Stimulated activated effector memory CD8-positive, alpha-beta T cell treated with anti-CD3 and anti-CD28 coated beads, Interleukin-12 subunit alpha, Interleukin-12 subunit beta, amount 100 ng/mL, for 72 hours (primary cell): ENCODE results near the gene SSTR1.

Experiments used
- ATAC-seq: fragments of 150-1000 bp; cut with Tn5 transposase; 2 replicates; pipeline ENCODE4 v1.10.0; 2021
- DNase-seq, 2 donors: peaks; one replicate each; pipeline ENCODE4 v3.0.0; 2021 to 2022; ENCODE audit warnings: low spot score in 2 of 2
- H3K27ac Mint-ChIP-seq: one replicate; pipeline ENCODE4 v1.8.0; 2022; ENCODE audit warnings: mild to moderate bottlenecking, mixed read lengths
- H3K36me3 Mint-ChIP-seq: one replicate; pipeline ENCODE4 v1.8.0; 2022; ENCODE audit warnings: mild to moderate bottlenecking, mixed read lengths
- H3K4me1 Mint-ChIP-seq: one replicate; pipeline ENCODE4 v1.8.0; 2022; ENCODE audit warnings: mixed read lengths
- H3K4me3 Mint-ChIP-seq: one replicate; pipeline ENCODE4 v1.8.0; 2022; ENCODE audit warnings: mild to moderate bottlenecking, mixed read lengths
- H3K9me3 Mint-ChIP-seq: one replicate; pipeline ENCODE4 v1.8.0; 2022; ENCODE audit warnings: mixed read lengths

SSTR1 gene

DNA sequence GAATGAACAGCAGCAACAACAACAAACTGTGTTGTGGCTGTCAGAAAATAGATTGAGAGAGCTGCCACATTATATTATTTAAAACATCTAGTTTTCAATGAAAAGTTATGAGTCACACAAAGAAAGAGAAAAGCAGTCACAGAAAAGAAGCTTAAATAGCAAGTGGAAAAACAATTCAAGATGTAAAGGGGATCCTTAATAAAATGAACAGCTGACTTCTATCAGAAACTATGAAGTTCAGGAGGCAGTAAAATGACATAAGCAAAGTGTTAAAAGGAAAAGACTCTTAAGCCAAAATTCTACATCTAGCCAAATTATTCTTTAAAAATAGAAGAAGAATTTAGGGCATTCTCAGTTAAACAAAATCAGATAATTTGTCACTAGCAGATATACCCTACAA lies 42.6 kb downstream of the SSTR1 start:
- Mint-ChIP-seq H3K4me1 (no peaks in the 10 kb centered on the region), H3K4me3 (no peak overlapping the region), H3K9me3 (peaks cover 4% of the 10 kb centered on the region), H3K36me3 (no peaks in the 10 kb centered on the region), H3K27ac (no peak overlapping the region)
- ATAC-seq (no peak), DNase-seq (no peak)

DNA sequence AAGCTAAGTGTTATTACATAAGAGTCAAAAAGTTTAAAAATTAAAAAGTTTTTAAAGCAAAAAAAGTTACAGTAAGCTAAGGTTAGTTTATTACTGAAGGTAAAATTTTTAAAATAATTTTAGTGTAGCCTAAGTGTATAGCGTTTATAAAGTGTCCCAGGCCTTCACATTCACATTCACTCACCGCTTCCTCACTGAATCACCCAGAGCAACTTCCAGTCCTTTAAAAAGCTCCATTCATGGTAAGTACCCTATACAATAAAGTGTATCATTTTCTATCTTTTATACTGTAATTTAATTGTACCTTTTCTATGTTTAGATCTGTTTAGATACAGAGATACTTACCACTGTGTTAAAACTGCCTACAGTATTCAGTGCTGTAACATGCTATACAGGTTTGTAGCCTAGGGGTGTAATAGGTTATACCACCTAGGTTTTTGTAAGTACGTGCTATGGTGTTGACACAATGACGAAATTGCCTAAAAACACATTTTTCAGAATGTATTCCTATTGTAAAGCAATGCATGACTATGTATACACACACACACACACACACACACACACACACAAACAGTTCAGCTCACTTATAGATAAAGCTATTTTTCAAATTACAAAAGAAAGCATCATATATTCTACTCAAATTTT lies 44.5 kb downstream of the SSTR1 start:
- Mint-ChIP-seq H3K4me3 (no peak overlapping the region), H3K4me1 (no peaks in the 10 kb centered on the region), H3K27ac (no peak overlapping the region), H3K9me3 (peaks cover 2% of the 10 kb centered on the region), H3K36me3 (no peaks in the 10 kb centered on the region)
- no peak for ATAC-seq
- DNase-seq, result no peak

DNA sequence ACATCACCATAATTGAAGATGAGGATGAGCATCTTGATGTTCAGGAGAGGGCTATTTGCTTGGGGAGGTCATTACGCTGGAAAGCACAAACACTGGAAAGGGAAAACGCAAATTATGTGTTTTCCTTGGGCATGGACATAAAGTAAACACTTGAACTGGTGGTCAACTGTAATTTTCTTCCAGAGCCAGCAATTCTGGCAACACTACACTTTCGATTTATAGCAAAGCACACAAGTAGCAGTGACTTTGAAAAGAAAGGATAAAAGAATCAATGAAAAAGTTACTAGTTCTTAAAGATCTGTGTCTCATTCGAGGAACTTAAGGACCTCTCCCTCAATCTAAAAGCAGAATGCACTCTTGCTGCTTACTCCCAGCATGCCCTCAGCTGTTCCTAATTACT lies 46.0 kb downstream of the SSTR1 start:
- no peak overlapping the region for H3K4me3 Mint-ChIP-seq
- ATAC-seq (no peak), DNase-seq (no peak)
- H3K36me3 Mint-ChIP-seq, result no peaks in the 10 kb centered on the region
- peaks cover 3% of the 10 kb centered on the region for H3K9me3 Mint-ChIP-seq
- H3K4me1 Mint-ChIP-seq, result no peaks in the 10 kb centered on the region
- no peak overlapping the region for H3K27ac Mint-ChIP-seq

DNA sequence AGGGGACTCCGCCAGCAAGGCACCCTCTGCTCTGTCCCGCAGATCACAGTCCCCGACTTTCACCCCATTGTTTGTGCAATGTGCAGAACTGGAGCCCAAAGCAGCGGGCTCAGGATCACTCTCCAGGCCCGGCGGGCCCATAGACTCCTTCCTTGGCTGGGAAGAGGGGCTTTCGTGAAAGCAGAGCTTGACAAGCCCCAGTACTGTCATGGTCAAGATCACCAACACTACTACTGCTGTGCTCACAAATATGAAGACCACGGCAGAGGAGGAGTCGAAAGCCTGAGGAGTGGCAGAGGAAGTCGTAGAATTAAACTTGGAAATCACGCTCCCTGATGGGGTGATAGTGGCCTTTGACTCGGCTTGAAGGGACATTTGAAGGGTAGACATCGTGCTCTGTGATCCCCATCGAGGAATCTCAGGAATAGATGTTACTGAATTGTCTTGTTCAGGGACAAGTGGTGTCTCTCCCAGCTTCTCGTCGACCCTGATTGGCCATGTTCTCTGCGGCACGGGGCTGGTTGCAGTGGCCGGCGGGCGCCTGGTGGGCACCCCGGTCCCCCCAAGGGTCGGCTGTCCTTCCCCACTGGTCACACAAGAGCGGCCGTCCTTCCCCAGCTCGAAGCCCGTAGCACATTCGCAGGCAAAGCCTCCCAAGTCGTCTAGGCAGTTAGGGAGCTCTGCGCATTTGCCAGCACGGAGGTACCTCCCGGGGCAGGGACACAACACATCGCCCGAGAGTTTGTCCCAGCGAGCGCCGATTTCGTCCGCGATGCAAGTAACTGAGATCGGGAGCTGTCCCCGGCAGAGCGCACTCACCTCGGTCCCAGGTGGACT lies 47.1 kb downstream of the SSTR1 start:
- H3K9me3 Mint-ChIP-seq, result peaks cover 4% of the 10 kb centered on the region

DNA sequence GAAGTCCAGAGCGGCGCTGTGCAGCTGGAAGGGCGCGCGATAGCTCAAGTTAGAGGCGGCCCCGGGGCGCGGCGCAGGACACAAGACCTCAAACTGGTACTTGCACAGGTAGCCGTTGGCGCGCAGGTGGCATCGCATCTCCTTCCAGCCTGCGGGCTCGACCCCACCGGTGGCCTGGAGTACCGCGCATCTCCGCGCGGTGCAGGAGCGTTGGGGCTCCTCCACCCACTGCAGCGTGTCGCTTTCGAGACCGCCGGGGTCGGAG lies 47.6 kb downstream of the SSTR1 start:
- DNase-seq, result no peak
- Mint-ChIP-seq H3K27ac (no peak overlapping the region), H3K36me3 (no peaks in the 10 kb centered on the region), H3K9me3 (peaks cover 4% of the 10 kb centered on the region), H3K4me1 (no peaks in the 10 kb centered on the region), H3K4me3 (peak overlapping the region; percentile 23)
- ATAC-seq, result peak; percentile 45

More for the DNA sequence above, 47.1 kb downstream of the SSTR1 start:
- Mint-ChIP-seq H3K4me1 (no peaks in the 10 kb centered on the region), H3K36me3 (no peaks in the 10 kb centered on the region), H3K4me3 (peak overlapping the region; percentile 23), H3K27ac (no peak overlapping the region)
- DNase-seq (no peak), ATAC-seq (no peak)

DNA sequence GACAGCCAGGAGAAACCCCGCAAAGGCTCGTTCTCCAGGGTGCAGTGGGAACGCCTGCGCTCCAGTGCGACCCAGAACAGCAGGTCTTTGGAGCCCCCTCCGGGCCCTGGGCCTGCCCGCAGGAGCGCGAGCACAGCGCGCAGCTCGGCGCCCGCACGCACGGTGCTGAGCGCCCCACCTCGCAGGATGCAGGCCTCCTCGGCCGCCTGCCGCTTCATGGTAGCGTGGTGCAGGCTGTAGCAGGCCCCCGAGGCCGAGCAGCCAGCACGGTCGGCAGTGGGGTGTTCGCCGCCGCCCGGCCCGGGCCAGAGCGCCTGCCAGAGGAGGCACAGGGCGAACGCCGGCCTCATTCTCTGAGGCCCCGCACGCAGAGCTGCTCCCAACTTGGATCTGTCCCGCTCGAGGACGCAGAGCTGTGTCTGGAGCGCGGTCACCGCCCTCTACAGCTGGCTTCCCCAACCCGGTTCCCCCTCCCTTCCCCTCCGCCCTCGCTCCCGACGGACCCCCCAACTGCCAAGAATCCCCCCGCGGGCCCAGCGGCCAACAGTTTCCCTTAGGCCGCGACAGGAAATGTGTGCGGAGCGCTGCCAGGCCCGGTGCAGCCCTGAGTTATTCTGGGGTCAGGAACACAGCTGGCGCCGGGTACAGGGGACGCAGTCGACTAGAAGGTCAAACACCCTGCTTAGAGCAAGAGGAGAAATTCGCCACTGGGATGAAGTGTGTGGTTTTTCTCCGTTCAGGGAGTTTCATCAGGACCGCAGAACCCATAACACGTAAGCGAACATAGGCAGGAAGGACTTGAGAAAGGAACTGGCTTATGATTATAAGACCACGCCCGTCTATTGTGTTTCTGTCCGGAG lies 48.2 kb downstream of the SSTR1 start, which contains the start of gene CLEC14A:
TSS of gene CLEC14A (minus strand) at position 421 of the 860 bp plus-strand sequence. CDS start at position 350, 71 bp downstream.
- Mint-ChIP-seq H3K4me3 (peak within 1 kb of the TSS; percentile 23), H3K9me3 (peaks cover 4% of the 10 kb centered on the region), H3K27ac (no peak within 1 kb of the TSS), H3K4me1 (no peaks in the 10 kb centered on the region), H3K36me3 (no peaks in the 10 kb centered on the region)
- no peak for DNase-seq
- ATAC-seq, result peak; percentile 69

DNA sequence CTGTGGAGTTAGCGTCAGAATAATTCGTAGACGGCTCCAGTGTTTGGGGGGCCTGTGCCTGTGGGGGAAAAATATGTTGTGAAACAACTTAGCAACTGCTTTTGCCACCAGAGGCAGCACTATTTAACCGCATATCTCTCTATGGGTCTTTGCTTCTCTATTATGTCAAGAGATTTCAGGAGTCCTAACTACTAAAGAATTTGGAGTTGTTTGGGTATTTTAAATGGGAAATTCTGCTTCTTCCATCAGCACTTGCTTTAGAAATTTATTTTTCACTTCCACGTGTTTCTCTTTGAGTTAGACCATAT lies 48.8 kb downstream of the SSTR1 start:
- ATAC-seq, result no peak
- H3K4me3 Mint-ChIP-seq, result peak overlapping the region; percentile 23
- DNase-seq, result no peak
- H3K9me3 Mint-ChIP-seq, result peaks cover 6% of the 10 kb centered on the region
- no peaks in the 10 kb centered on the region for H3K4me1 Mint-ChIP-seq
- H3K27ac Mint-ChIP-seq, result no peak overlapping the region
- H3K36me3 Mint-ChIP-seq, result no peaks in the 10 kb centered on the region

DNA sequence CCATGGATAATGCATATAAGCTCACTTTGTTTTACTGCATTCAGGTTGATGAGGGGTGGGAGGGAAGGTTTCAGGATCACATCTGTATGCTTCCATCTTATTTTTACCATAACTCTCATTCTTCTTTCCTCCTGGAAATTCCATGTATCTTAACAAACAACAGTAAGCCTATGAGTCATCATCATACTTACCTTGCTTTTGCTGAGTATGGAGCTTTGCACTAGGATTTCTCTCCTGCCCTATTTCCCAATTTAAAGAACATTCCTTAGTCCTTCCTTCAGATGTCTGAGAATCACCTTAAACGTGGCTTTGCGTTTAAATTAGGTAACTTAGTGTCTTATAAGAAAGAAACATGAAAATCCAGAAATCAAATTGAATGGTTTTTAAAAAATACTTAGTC lies 49.8 kb downstream of the SSTR1 start:
- Mint-ChIP-seq H3K36me3 (no peaks in the 10 kb centered on the region), H3K4me3 (no peak overlapping the region), H3K27ac (no peak overlapping the region), H3K9me3 (peaks cover 9% of the 10 kb centered on the region), H3K4me1 (no peaks in the 10 kb centered on the region)
- ATAC-seq (no peak), DNase-seq (no peak)

DNA sequence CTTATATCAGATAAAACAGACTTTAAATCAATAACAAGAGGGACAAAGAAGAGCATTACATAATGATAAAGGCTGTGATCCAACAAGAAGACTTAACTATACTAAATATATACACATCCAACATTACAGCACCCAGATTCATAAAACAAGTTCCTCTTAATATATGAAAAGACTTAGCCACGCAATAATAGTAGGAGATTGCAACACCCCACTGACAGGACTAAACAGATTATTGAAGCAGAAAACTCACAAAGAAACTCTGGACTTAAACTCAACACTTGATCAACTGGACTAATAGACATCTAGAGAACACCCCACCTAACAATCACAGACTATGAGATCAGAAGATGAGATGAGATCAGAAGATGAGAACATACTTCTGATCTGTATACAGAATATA lies 53.9 kb downstream of the SSTR1 start:
- no peak overlapping the region for H3K4me3 Mint-ChIP-seq
- peak; percentile 32 for ATAC-seq
- no peak for DNase-seq
- H3K36me3 Mint-ChIP-seq, result no peaks in the 10 kb centered on the region
- H3K27ac Mint-ChIP-seq, result no peak overlapping the region
- H3K9me3 Mint-ChIP-seq, result peaks cover 16% of the 10 kb centered on the region
- H3K4me1 Mint-ChIP-seq, result no peaks in the 10 kb centered on the region
